Left lung (tissue), 10 donors: ENCODE data around the gene MAP2. TPM values are rescaled to one million over a fixed set of nuclear protein-coding genes. Genes with fewer than 3 reads are reported as not detected.
"Not testable (repeated sequence)": the region's sequence is repeated elsewhere in the genome, so short reads cannot be mapped to it uniquely, and the experiment has no call there.

Experiments used
- ATAC-seq: fragments of 200-7000 bp; cut with Tn5 transposase; one replicate; pipeline ENCODE4 v1.9.1; 2020; ENCODE audit warnings: moderate library complexity
- DNase-seq, 4 donors: peaks; one replicate each; pipeline ENCODE4 v3.0.0-alpha.2; 2013 to 2020
- H3K27ac ChIP-seq, 2 donors: fragments of 200-600 bp; sonication (generic) in 1 of 2; one replicate each; pipeline versions ENCODE4 v1.5.0 to v1.8.0; 2020 to 2021
- H3K27me3 ChIP-seq, 2 donors: fragments of 200-600 bp; sonication (generic) in 1 of 2; one replicate each; pipeline versions ENCODE4 v1.5.0 to v1.8.0; 2020 to 2021
- H3K36me3 ChIP-seq, 2 donors: fragments of 200-600 bp; sonication (generic) in 1 of 2; one replicate each; pipeline versions ENCODE4 v1.5.0 to v1.8.0; 2020 to 2021
- H3K4me1 ChIP-seq, 2 donors: fragments of 200-600 bp; one replicate each; pipeline ENCODE4 v1.8.0; 2021
- H3K4me3 ChIP-seq, 2 donors: fragments of 200-600 bp; sonication (generic) in 1 of 2; one replicate each; pipeline versions ENCODE4 v1.5.0 to v1.8.0; 2020 to 2021; ENCODE audit warnings: mild to moderate bottlenecking in 1 of 2
- H3K9me3 ChIP-seq, 2 donors: fragments of 200-600 bp; sonication (generic) in 1 of 2; one replicate each; pipeline versions ENCODE4 v1.5.0 to v1.8.0; 2020 to 2021
- intact Hi-C, 2 donors: fragments of 100-400 bp; cut with DNase I; formaldehyde crosslinking; loops; one replicate each; pipeline versions ENCODE4 v1.11.2 to v1.14.2; 2022
- polyA plus RNA-seq, 6 donors: library from polyadenylated mRNA; unstranded; fragments of 120-200 nt; gene quantifications; one replicate each; pipeline ENCODE4 v1.2.1, GENCODE V29; 2013; ENCODE audit not compliant: insufficient read length in 6 of 6
- total RNA-seq, 2 donors: library from RNA; stranded (reverse); fragmentation: NEBNext Ultra II Directional; extraction: Animal tissue kit (Norgen Biotek cat#: 25700); gene quantifications; one replicate each; pipeline ENCODE4 v1.2.1, GENCODE V29; 2021
- TF ChIP-seq, protein P1 (sequence below), 2 donors: fragments of 200-600 bp; sonication (generic) in 1 of 2; IDR thresholded peaks; one replicate each; pipeline versions ENCODE4 v1.5.0 to v1.8.0; 2021; ENCODE audit warnings: antibody characterized with exemption in 2 of 2
- donor health status: DM: no; HTN: yes; CAD: no.
- donor health status: DM: no; HTN: no; CAD: no.

MAP2 gene
- total and polyA plus RNA-seq, 8 donors, result 8.5 to 67.1 (median 11.1) TPM

DNA sequence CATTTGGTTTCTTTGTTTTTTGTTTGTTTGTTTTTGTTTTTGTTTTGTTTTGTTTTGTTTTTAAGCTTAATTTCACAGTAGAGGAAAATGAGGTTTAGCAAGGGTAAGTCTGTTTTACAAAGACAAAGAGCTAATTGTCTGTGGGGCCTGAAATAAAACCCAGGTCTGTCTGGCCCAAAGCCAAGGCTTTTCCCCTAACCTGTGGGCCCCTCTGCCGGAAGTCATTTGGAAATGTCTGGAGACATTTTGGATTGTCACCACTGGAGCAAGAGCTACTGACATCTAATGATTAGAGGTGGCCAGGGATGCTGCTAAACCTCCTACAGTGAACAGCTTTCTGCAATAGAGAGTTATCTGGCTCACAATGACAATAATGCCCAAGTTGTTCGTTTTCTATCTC lies 167.2 kb downstream of the MAP2 start:
- DNase-seq (no peak), ATAC-seq (no peak)
- TF ChIP-seq, protein P1, sequence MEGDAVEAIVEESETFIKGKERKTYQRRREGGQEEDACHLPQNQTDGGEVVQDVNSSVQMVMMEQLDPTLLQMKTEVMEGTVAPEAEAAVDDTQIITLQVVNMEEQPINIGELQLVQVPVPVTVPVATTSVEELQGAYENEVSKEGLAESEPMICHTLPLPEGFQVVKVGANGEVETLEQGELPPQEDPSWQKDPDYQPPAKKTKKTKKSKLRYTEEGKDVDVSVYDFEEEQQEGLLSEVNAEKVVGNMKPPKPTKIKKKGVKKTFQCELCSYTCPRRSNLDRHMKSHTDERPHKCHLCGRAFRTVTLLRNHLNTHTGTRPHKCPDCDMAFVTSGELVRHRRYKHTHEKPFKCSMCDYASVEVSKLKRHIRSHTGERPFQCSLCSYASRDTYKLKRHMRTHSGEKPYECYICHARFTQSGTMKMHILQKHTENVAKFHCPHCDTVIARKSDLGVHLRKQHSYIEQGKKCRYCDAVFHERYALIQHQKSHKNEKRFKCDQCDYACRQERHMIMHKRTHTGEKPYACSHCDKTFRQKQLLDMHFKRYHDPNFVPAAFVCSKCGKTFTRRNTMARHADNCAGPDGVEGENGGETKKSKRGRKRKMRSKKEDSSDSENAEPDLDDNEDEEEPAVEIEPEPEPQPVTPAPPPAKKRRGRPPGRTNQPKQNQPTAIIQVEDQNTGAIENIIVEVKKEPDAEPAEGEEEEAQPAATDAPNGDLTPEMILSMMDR (IDR thresholded peaks at IDR 0.05), result no peak
- H3K4me1 ChIP-seq, result no peaks in the 10 kb centered on the region
- no peak overlapping the region for H3K4me3 ChIP-seq
- H3K36me3 ChIP-seq, result no peaks in the 10 kb centered on the region
- intact Hi-C loops, result no loop called here
- no peaks in the 10 kb centered on the region for H3K9me3 ChIP-seq
- no peaks in the 10 kb centered on the region for H3K27me3 ChIP-seq
- H3K27ac ChIP-seq, result no peak overlapping the region

DNA sequence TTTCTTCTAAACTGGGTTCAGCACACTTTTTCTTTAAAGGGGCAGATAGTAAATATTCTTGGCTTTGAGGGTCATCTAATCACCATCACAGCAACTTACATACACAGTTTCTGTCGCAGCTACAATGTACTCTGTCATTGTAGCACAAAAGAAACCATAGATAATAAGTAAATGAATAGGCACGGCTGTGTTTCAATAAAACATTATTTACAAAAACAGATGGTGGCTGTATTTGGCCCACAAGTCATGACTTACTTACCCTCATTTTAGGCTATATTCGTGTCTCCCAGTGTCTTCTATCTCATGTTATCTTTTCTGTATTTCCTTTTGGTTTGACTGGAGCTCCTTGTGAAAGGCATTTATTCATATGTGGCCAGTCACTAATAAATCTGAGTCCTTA lies 168.3 kb downstream of the MAP2 start:
- H3K9me3 ChIP-seq, result no peaks in the 10 kb centered on the region
- H3K27ac ChIP-seq, result no peak overlapping the region
- intact Hi-C loops, result no loop called here
- ATAC-seq (no peak), DNase-seq (no peak)
- no peaks in the 10 kb centered on the region for H3K27me3 ChIP-seq
- H3K4me3 ChIP-seq, result no peak overlapping the region
- TF ChIP-seq, protein P1 (IDR thresholded peaks at IDR 0.05), result no peak
- no peaks in the 10 kb centered on the region for H3K4me1 ChIP-seq
- H3K36me3 ChIP-seq, result no peaks in the 10 kb centered on the region

DNA sequence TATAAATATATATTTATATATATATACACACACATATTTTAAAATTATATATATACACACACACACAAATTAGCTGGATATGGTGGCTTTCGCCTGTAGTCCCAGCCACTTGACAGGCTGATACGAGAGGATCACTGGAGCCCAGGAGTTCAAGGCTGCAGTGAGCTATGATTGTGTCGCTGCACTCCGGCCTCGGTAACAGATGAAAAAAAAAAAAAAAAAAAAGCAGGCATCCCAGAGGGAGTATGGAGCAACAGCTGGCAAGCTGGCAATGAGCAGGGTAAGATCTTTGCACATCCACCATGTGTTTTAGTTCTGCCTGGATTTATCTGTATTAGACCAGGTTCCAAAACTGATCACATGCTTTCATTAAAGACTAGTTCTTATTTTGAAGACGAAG lies 170.1 kb downstream of the MAP2 start:
- intact Hi-C loops, result no loop called here
- no peaks in the 10 kb centered on the region for H3K4me1 ChIP-seq
- H3K9me3 ChIP-seq, result no peaks in the 10 kb centered on the region
- H3K27me3 ChIP-seq, result no peaks in the 10 kb centered on the region
- no peaks in the 10 kb centered on the region for H3K36me3 ChIP-seq
- no peak overlapping the region for H3K4me3 ChIP-seq
- H3K27ac ChIP-seq, result no peak overlapping the region
- TF ChIP-seq, protein P1 (IDR thresholded peaks at IDR 0.05), result no peak
- ATAC-seq (no peak), DNase-seq (no peak)

DNA sequence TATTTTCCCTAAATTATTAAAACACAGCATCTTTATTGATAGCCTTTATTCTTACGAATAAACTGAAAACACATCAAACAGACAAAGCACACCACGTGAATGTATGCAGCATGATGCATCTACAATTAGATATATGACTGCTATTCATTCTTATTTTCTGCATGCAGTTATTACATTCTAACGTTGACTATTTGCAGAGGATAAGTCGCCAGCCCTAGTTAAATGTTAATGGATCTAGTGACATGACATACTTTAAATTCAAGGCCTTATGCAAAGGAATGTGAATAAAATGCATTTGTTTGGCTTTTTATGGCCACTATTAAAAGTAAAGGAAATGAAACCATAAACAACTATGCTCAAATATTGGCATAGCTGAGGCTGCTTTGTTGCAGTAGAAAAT lies 172.4 kb downstream of the MAP2 start:
- Histone ChIP-seq H3K36me3 (no peaks in the 10 kb centered on the region), H3K4me1 (no peaks in the 10 kb centered on the region), H3K27me3 (no peaks in the 10 kb centered on the region), H3K27ac (no peak overlapping the region), H3K9me3 (no peaks in the 10 kb centered on the region), H3K4me3 (no peak overlapping the region)
- no peak for DNase-seq
- intact Hi-C loops, result no loop called here
- TF ChIP-seq, protein P1 (IDR thresholded peaks at IDR 0.05), result no peak
- no peak for ATAC-seq

DNA sequence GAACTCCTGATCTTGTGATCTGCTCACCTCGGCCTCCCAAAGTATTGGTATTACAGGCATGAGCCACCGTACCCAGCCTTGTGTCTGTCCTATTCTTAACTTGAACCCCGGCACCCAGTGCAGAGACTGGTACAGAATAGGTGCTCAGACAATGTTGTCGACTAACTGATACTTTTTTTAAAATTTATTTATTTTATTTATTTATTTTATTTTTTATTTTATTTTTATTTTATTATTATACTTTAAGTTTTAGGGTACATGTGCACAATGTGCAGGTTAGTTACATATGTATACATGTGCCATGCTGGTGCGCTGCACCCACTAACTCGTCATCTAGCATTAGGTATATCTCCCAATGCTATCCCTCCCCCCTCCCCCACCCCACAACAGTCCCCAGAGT lies 174.4 kb downstream of the MAP2 start:
- H3K36me3 ChIP-seq, ATAC-seq, H3K4me3 ChIP-seq, H3K9me3 ChIP-seq, H3K27me3 ChIP-seq, H3K4me1 ChIP-seq, H3K27ac ChIP-seq, intact Hi-C loops: not testable (repeated sequence)
- DNase-seq, result peak in 1 of 4 donors; percentile 18

DNA sequence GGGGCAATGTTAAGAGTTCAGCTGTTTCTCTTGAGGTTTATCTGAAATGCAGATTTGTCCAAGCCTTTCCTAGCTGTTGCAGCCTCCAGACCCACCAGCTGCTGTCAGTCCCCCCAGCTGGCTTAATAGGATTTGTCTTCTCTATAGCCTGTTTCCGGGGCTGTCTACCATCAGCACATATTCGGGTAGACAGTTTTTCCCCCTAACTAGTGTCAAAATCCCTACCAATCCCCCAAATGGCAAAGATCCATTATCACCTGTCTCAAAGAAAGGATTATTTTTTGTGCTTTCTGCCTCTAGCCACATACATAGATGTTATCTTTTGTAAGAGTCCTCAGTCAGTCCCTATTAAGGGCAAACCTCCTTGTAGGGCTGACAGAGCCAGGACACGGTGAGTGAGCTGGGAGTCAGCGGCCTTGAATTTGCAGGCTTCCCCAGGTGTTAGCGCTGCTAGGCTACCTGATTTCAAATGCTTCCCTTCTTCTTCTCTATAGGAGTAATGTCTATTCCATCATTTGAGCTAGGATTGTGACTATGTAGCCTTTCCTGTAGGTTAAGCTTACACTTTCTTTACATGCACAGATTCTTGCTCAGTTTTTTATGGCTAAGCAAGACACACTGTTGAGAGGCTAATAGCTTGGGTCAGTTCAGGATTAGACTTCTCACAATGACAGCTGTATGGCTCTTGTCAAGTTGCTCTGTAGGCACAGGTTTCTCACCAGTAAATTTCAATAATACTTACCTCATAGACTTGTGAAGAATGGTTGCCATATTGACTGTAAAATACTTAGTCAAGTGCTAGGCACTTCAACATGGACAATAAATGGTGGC lies 176.7 kb downstream of the MAP2 start:
- no peak for ATAC-seq
- TF ChIP-seq, protein P1 (IDR thresholded peaks at IDR 0.05), result no peak

More for the DNA sequence above, 176.7 kb downstream of the MAP2 start:
- Histone ChIP-seq H3K27ac (no peak overlapping the region), H3K36me3 (no peaks in the 10 kb centered on the region), H3K4me3 (no peak overlapping the region), H3K9me3 (no peaks in the 10 kb centered on the region), H3K27me3 (no peaks in the 10 kb centered on the region), H3K4me1 (no peaks in the 10 kb centered on the region)
- intact Hi-C loops, result no loop called here
- DNase-seq, result no peak
